Measurements from ENCODE around the gene GALNT15.

GALNT15 gene

GRCh38 chr3:16140116-16140893 lies 34.2 kb upstream of the GALNT15 start:
- Histone ChIP-seq H3K27ac (ENCODE audit: low read depth, low read length) (peak overlapping the region; percentile 85), H3K4me1 (ENCODE audit: control insufficient read depth, insufficient read depth, low read length, unreplicated experiment) (peaks cover 39% of the 10 kb centered on the region), H3K36me3 (ENCODE audit: insufficient read depth, low read length) (no peaks in the 10 kb centered on the region), H3K4me3 (ENCODE audit: low read depth, low read length) (peak overlapping the region; percentile 32; the same call in 1 of the 2 replicates), H3K79me2 (ENCODE audit: control insufficient read depth, insufficient read depth, low read length, unreplicated experiment) (no peaks in the 10 kb centered on the region), H3K27me3 (ENCODE audit: insufficient read depth, low read length) (no peaks in the 10 kb centered on the region), H2AFZ (ENCODE audit: low read length, unreplicated experiment) (peak overlapping the region; percentile 80)

GRCh38 chr3:16140894-16141285 lies 33.6 kb upstream of the GALNT15 start:
- no peaks in the 10 kb centered on the region for H3K27me3 ChIP-seq (ENCODE audit: insufficient read depth, low read length)
- peak overlapping the region; percentile 85 for H3K27ac ChIP-seq (ENCODE audit: low read depth, low read length)
- peak overlapping the region; percentile 32; the same call in 1 of the 2 replicates for H3K4me3 ChIP-seq (ENCODE audit: low read depth, low read length)
- no peaks in the 10 kb centered on the region for H3K36me3 ChIP-seq (ENCODE audit: insufficient read depth, low read length)
- H2AFZ ChIP-seq (ENCODE audit: low read length, unreplicated experiment), result peak overlapping the region; percentile 80
- no peaks in the 10 kb centered on the region for H3K79me2 ChIP-seq (ENCODE audit: control insufficient read depth, insufficient read depth, low read length, unreplicated experiment)
- peaks cover 35% of the 10 kb centered on the region for H3K4me1 ChIP-seq (ENCODE audit: control insufficient read depth, insufficient read depth, low read length, unreplicated experiment)

GRCh38 chr3:16142350-16143025 lies 32.0 kb upstream of the GALNT15 start:
- H3K27me3 ChIP-seq (ENCODE audit: insufficient read depth, low read length), result no peaks in the 10 kb centered on the region
- no peak overlapping the region for H3K4me3 ChIP-seq (ENCODE audit: low read depth, low read length)
- H3K27ac ChIP-seq (ENCODE audit: low read depth, low read length), result no peak overlapping the region
- no peak overlapping the region for H2AFZ ChIP-seq (ENCODE audit: low read length, unreplicated experiment)
- H3K36me3 ChIP-seq (ENCODE audit: insufficient read depth, low read length), result no peaks in the 10 kb centered on the region
- H3K4me1 ChIP-seq (ENCODE audit: control insufficient read depth, insufficient read depth, low read length, unreplicated experiment), result peaks cover 30% of the 10 kb centered on the region
- H3K79me2 ChIP-seq (ENCODE audit: control insufficient read depth, insufficient read depth, low read length, unreplicated experiment), result no peaks in the 10 kb centered on the region

- H3K4me1 ChIP-seq (ENCODE audit: control insufficient read depth, insufficient read depth, low read length, unreplicated experiment), result peaks cover 34% of the 10 kb centered on the region
- H3K36me3 ChIP-seq (ENCODE audit: insufficient read depth, low read length), result no peaks in the 10 kb centered on the region
- H3K27ac ChIP-seq (ENCODE audit: low read depth, low read length), result no peak overlapping the region
- H3K4me3 ChIP-seq (ENCODE audit: low read depth, low read length), result no peak overlapping the region
- H2AFZ ChIP-seq (ENCODE audit: low read length, unreplicated experiment), result no peak overlapping the region
- no peaks in the 10 kb centered on the region for H3K27me3 ChIP-seq (ENCODE audit: insufficient read depth, low read length)
- H3K79me2 ChIP-seq (ENCODE audit: control insufficient read depth, insufficient read depth, low read length, unreplicated experiment), result no peaks in the 10 kb centered on the region
Measured at GRCh38 chr3:16143861-16144447, 30.5 kb upstream of the GALNT15 start.

GRCh38 chr3:16145176-16145575 lies 29.3 kb upstream of the GALNT15 start:
- Histone ChIP-seq H3K27me3 (ENCODE audit: insufficient read depth, low read length) (no peaks in the 10 kb centered on the region), H3K79me2 (ENCODE audit: control insufficient read depth, insufficient read depth, low read length, unreplicated experiment) (no peaks in the 10 kb centered on the region), H3K27ac (ENCODE audit: low read depth, low read length) (no peak overlapping the region), H3K4me3 (ENCODE audit: low read depth, low read length) (no peak overlapping the region), H2AFZ (ENCODE audit: low read length, unreplicated experiment) (no peak overlapping the region), H3K4me1 (ENCODE audit: control insufficient read depth, insufficient read depth, low read length, unreplicated experiment) (peaks cover 35% of the 10 kb centered on the region), H3K36me3 (ENCODE audit: insufficient read depth, low read length) (no peaks in the 10 kb centered on the region)

GRCh38 chr3:16146015-16146730 lies 28.3 kb upstream of the GALNT15 start:
- H3K27ac ChIP-seq (ENCODE audit: low read depth, low read length), result no peak overlapping the region
- H2AFZ ChIP-seq (ENCODE audit: low read length, unreplicated experiment), result no peak overlapping the region
- H3K36me3 ChIP-seq (ENCODE audit: insufficient read depth, low read length), result no peaks in the 10 kb centered on the region
- H3K79me2 ChIP-seq (ENCODE audit: control insufficient read depth, insufficient read depth, low read length, unreplicated experiment), result no peaks in the 10 kb centered on the region
- peaks cover 29% of the 10 kb centered on the region for H3K4me1 ChIP-seq (ENCODE audit: control insufficient read depth, insufficient read depth, low read length, unreplicated experiment)
- H3K4me3 ChIP-seq (ENCODE audit: low read depth, low read length), result no peak overlapping the region
- H3K27me3 ChIP-seq (ENCODE audit: insufficient read depth, low read length), result no peaks in the 10 kb centered on the region

- Histone ChIP-seq H3K4me3 (ENCODE audit: low read depth, low read length) (no peak overlapping the region), H3K27me3 (ENCODE audit: insufficient read depth, low read length) (no peaks in the 10 kb centered on the region), H3K4me1 (ENCODE audit: control insufficient read depth, insufficient read depth, low read length, unreplicated experiment) (peaks cover 22% of the 10 kb centered on the region), H3K79me2 (ENCODE audit: control insufficient read depth, insufficient read depth, low read length, unreplicated experiment) (no peaks in the 10 kb centered on the region), H3K36me3 (ENCODE audit: insufficient read depth, low read length) (no peaks in the 10 kb centered on the region), H2AFZ (ENCODE audit: low read length, unreplicated experiment) (no peak overlapping the region), H3K27ac (ENCODE audit: low read depth, low read length) (0 out of 2 replicates have a peak overlapping the region, but pooled peaks have one; percentile 15)
Measured at GRCh38 chr3:16147220-16147994, 27.1 kb upstream of the GALNT15 start.

- Histone ChIP-seq H2AFZ (ENCODE audit: low read length, unreplicated experiment) (no peak overlapping the region), H3K27ac (ENCODE audit: low read depth, low read length) (no peak overlapping the region), H3K4me3 (ENCODE audit: low read depth, low read length) (no peak overlapping the region), H3K36me3 (ENCODE audit: insufficient read depth, low read length) (no peaks in the 10 kb centered on the region), H3K4me1 (ENCODE audit: control insufficient read depth, insufficient read depth, low read length, unreplicated experiment) (peaks cover 20% of the 10 kb centered on the region), H3K27me3 (ENCODE audit: insufficient read depth, low read length) (no peaks in the 10 kb centered on the region), H3K79me2 (ENCODE audit: control insufficient read depth, insufficient read depth, low read length, unreplicated experiment) (no peaks in the 10 kb centered on the region)
Measured at GRCh38 chr3:16148213-16148612, 26.3 kb upstream of the GALNT15 start.

GRCh38 chr3:16148783-16149182 lies 25.7 kb upstream of the GALNT15 start:
- no peak overlapping the region for H3K4me3 ChIP-seq (ENCODE audit: low read depth, low read length)
- no peaks in the 10 kb centered on the region for H3K36me3 ChIP-seq (ENCODE audit: insufficient read depth, low read length)
- H3K27ac ChIP-seq (ENCODE audit: low read depth, low read length), result 0 out of 2 replicates have a peak overlapping the region, but pooled peaks have one; percentile 2
- H2AFZ ChIP-seq (ENCODE audit: low read length, unreplicated experiment), result no peak overlapping the region
- H3K4me1 ChIP-seq (ENCODE audit: control insufficient read depth, insufficient read depth, low read length, unreplicated experiment), result peaks cover 20% of the 10 kb centered on the region
- H3K79me2 ChIP-seq (ENCODE audit: control insufficient read depth, insufficient read depth, low read length, unreplicated experiment), result no peaks in the 10 kb centered on the region
- no peaks in the 10 kb centered on the region for H3K27me3 ChIP-seq (ENCODE audit: insufficient read depth, low read length)

GRCh38 chr3:16150285-16150684 lies 24.2 kb upstream of the GALNT15 start:
- Histone ChIP-seq H3K36me3 (ENCODE audit: insufficient read depth, low read length) (no peaks in the 10 kb centered on the region), H3K4me3 (ENCODE audit: low read depth, low read length) (no peak overlapping the region), H3K27me3 (ENCODE audit: insufficient read depth, low read length) (no peaks in the 10 kb centered on the region), H3K4me1 (ENCODE audit: control insufficient read depth, insufficient read depth, low read length, unreplicated experiment) (peaks cover 20% of the 10 kb centered on the region), H2AFZ (ENCODE audit: low read length, unreplicated experiment) (no peak overlapping the region), H3K79me2 (ENCODE audit: control insufficient read depth, insufficient read depth, low read length, unreplicated experiment) (no peaks in the 10 kb centered on the region), H3K27ac (ENCODE audit: low read depth, low read length) (no peak overlapping the region)
